BLaER1 (cell line): ENCODE measurements around the gene HCN1.

Experiments
- H3K27ac ChIP-seq: shearing (Covaris generic); formaldehyde crosslinking; 2 replicates; pipeline ENCODE4 v1.8.1; 2022
- H3K27me3 ChIP-seq: shearing (Covaris generic); formaldehyde crosslinking; 2 replicates; pipeline ENCODE4 v1.8.1; 2022
- H3K36me3 ChIP-seq: shearing (Covaris generic); formaldehyde crosslinking; 2 replicates; pipeline ENCODE4 v1.8.1; 2022
- H3K4me1 ChIP-seq: shearing (Covaris generic); formaldehyde crosslinking; 2 replicates; pipeline ENCODE4 v1.8.1; 2022
- H3K4me2 ChIP-seq: shearing (Covaris generic); formaldehyde crosslinking; 2 replicates; pipeline ENCODE4 v1.8.1; 2022
- H3K4me3 ChIP-seq: shearing (Covaris generic); formaldehyde crosslinking; 2 replicates; pipeline ENCODE4 v1.8.1; 2022
- H3K9ac ChIP-seq: shearing (Covaris generic); formaldehyde crosslinking; 2 replicates; pipeline ENCODE4 v1.8.1; 2022
- H3K9me3 ChIP-seq: shearing (Covaris generic); formaldehyde crosslinking; 2 replicates; pipeline ENCODE4 v1.8.1; 2022
- H4K20me1 ChIP-seq: shearing (Covaris generic); formaldehyde crosslinking; 2 replicates; pipeline ENCODE4 v1.8.1; 2022
- Cebpa-rat ChIP-seq: shearing (Covaris generic); IDR thresholded peaks from 2 replicates; pipeline ENCODE4 v1.8.1; 2022

HCN1 gene

DNA sequence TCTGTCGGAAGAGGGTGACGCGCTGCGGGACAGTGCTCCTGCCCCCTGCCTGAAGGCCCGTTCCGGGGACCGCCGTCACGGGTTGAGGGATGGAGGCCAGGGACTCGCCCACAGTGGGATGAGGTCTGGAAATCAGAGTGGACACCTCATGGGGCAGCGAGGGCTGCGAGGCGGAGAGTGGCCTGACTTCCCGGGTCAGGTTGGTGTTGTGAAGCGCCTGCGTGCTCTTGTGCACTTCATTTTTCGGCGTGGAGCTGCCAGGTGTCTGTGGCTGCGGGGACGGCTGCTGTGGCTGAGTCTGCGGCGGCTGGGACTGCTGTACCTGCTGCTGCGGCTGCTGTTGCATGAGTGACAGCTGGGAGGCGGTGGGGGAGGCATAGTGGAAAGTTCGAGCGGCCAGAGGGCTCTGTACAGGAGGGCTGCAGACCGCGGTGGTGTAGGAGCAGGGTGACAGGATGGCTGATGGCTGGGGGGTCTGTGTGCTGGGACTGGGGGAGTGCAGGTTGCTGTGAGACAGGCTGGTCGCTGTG is 434.1 kb downstream of the HCN1 start:
- no peak overlapping the region for H3K4me2 ChIP-seq
- H3K27me3 ChIP-seq, result no peaks in the 10 kb centered on the region
- no peak overlapping the region for H3K27ac ChIP-seq
- no peak overlapping the region for H3K4me3 ChIP-seq
- H4K20me1 ChIP-seq, result no peaks in the 10 kb centered on the region
- no peak overlapping the region for H3K9ac ChIP-seq
- no peaks in the 10 kb centered on the region for H3K9me3 ChIP-seq
- no peaks in the 10 kb centered on the region for H3K36me3 ChIP-seq
- H3K4me1 ChIP-seq, result no peaks in the 10 kb centered on the region
- TF ChIP-seq Cebpa-rat, result no peak

DNA sequence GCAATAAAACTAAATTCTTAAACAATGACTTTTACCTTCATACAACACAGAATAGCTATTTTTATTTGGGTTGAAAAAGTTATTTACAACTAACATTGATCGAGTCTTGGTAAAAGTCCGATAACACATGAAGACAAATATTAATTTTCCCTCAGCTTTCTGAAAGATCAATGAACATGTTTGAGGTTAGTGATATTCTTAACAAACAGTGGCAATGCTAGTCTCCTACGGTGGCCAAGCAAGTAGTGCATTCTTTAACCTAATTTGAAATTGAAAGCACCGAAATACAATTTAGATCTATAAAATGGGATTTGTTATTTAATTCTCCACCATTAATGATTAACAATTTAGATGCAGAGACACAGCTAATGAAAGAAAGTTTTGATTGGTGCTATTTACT is 435.1 kb downstream of the HCN1 start:
- Histone ChIP-seq H3K4me2 (no peak overlapping the region), H3K27ac (no peak overlapping the region), H3K4me3 (no peak overlapping the region), H3K4me1 (no peaks in the 10 kb centered on the region), H4K20me1 (no peaks in the 10 kb centered on the region), H3K9me3 (no peaks in the 10 kb centered on the region), H3K9ac (no peak overlapping the region), H3K36me3 (no peaks in the 10 kb centered on the region), H3K27me3 (no peaks in the 10 kb centered on the region)
- TF ChIP-seq Cebpa-rat, result no peak

DNA sequence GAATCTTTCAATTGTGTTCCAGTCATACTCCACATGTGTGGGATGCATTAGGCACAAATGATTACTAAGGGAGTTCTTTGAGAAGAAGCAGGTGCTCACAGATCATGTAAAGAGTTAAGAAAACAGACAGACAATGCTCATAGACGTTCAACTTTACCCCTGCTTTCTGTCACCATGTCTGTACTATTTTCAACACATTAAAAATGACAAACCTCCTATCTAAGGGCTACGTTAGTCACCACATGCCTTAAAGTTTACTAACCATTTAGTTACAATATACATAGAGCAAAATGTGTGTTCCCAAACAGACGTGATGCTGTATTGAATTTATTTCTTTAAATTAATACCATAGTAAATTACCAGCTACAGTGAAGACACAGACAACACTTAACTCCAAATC is 435.9 kb downstream of the HCN1 start:
- H3K9ac ChIP-seq, result no peak overlapping the region
- no peak overlapping the region for H3K4me3 ChIP-seq
- no peaks in the 10 kb centered on the region for H3K36me3 ChIP-seq
- no peak overlapping the region for H3K27ac ChIP-seq
- H4K20me1 ChIP-seq, result no peaks in the 10 kb centered on the region
- H3K4me2 ChIP-seq, result no peak overlapping the region
- no peaks in the 10 kb centered on the region for H3K9me3 ChIP-seq
- no peaks in the 10 kb centered on the region for H3K4me1 ChIP-seq
- TF ChIP-seq Cebpa-rat, result no peak
- H3K27me3 ChIP-seq, result no peaks in the 10 kb centered on the region

DNA sequence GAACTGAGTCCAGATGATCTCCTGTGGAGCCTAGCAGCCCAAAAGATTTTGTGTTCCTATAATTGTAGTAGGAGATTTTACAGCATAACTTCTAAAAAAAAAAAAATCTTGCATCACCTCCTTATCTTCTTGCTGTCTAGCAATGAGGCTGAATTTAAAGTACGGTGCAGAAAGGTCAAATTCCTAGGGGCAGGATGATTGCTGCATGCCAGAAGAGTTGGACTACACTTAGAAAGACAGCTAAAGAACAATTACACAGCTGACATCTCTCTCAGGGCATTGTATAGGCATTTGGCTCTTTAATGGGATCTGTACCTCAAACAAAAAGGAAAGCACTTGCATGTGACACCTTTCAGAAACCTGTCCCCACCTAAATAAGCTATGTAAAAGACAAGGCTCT is 443.2 kb downstream of the HCN1 start:
- H4K20me1 ChIP-seq, result no peaks in the 10 kb centered on the region
- TF ChIP-seq Cebpa-rat, result no peak
- no peaks in the 10 kb centered on the region for H3K36me3 ChIP-seq
- no peaks in the 10 kb centered on the region for H3K27me3 ChIP-seq
- H3K9ac ChIP-seq, result no peak overlapping the region
- H3K27ac ChIP-seq, result no peak overlapping the region
- H3K4me2 ChIP-seq, result no peak overlapping the region
- no peak overlapping the region for H3K4me3 ChIP-seq
- H3K9me3 ChIP-seq, result peaks cover 6% of the 10 kb centered on the region; the same call in 1 of the 2 replicates
- H3K4me1 ChIP-seq, result no peaks in the 10 kb centered on the region

DNA sequence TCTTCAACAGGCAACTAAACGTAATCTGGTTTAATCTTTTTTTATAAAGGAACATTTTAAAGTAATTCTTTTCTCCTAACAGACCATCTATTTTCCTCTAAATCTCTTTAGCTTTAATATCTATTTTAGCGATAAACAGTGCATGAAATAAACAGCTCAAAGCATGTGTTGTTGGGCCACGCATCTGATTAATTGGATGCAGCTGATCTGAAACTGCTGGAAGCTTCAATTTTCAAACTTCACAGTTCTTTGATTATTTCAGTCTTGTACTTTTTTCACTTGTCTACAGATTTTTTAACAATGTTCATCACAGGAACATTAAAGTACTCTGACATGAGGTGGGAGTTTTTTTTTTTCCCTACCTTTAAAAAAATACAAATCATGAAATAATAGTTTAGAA is 443.6 kb downstream of the HCN1 start:
- H3K4me2 ChIP-seq, result no peak overlapping the region
- H4K20me1 ChIP-seq, result no peaks in the 10 kb centered on the region
- H3K9ac ChIP-seq, result no peak overlapping the region
- no peak overlapping the region for H3K4me3 ChIP-seq
- no peaks in the 10 kb centered on the region for H3K36me3 ChIP-seq
- H3K27ac ChIP-seq, result no peak overlapping the region
- no peaks in the 10 kb centered on the region for H3K4me1 ChIP-seq
- no peak for TF ChIP-seq Cebpa-rat
- no peaks in the 10 kb centered on the region for H3K27me3 ChIP-seq
- peaks cover 6% of the 10 kb centered on the region; the same call in 1 of the 2 replicates for H3K9me3 ChIP-seq

DNA sequence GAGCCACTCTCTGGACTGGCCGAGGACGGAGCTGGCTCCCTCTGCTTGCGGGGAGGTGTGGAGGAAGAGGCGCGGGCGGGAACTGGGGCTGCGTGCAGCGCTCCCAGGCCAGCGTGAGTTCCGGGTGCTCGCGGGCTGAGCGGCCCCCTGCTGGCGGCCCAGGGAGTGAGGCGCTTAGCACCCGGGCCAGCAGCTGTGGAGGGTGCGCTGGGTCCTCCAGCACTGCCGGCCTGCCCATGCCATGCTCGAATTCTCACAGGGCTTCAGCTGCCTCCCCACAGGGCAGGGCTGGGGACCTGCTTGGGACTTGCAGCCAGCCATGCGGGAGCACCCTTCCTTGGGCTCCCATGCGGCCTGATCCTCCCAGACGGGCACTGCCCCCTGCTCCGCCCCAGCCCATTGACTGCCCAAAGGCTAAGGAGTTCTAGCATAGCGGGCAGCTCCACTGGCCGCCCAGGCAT is 470.6 kb downstream of the HCN1 start:
- H3K9me3 ChIP-seq, result peaks cover 8% of the 10 kb centered on the region
- H3K4me3 ChIP-seq, result no peak overlapping the region
- no peak overlapping the region for H3K9ac ChIP-seq
- H3K4me2 ChIP-seq, result no peak overlapping the region
- H3K27ac ChIP-seq, result no peak overlapping the region
- H3K36me3 ChIP-seq, result no peaks in the 10 kb centered on the region
- H4K20me1 ChIP-seq, result no peaks in the 10 kb centered on the region
- TF ChIP-seq Cebpa-rat, result no peak
- H3K4me1 ChIP-seq, result no peaks in the 10 kb centered on the region
- H3K27me3 ChIP-seq, result no peaks in the 10 kb centered on the region

DNA sequence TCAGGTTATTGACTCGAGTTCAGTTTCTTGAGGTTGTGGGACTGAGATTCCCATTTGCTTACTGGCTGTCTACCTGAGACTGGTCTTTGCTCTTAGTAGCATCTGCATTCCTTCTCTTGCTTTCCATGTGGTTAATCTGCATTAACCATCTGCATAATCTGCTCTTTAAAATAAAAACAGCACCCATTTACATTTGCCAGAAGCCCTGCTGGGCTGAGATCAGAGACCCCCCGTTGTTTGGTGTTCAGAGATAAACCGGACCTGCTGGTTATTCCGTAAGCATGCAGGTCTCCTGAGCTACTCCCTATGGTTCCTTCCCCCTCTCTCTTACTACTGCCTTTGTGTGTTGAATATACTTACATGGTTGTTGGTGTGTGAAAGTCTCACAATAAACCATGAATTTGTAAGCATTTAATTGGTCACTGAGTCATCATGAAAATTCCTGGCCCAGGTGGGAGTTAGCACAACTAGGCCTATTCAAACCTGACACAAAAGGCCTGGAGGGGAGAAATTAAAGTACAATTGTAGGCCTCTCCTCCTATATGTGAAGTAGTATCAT is 490.7 kb downstream of the HCN1 start:
- no peak overlapping the region for H3K4me2 ChIP-seq
- H3K4me3 ChIP-seq, result no peak overlapping the region
- no peak overlapping the region for H3K9ac ChIP-seq
- no peaks in the 10 kb centered on the region for H4K20me1 ChIP-seq
- no peak for TF ChIP-seq Cebpa-rat
- H3K4me1 ChIP-seq, result no peaks in the 10 kb centered on the region
- H3K36me3 ChIP-seq, result no peaks in the 10 kb centered on the region
- no peaks in the 10 kb centered on the region for H3K27me3 ChIP-seq
- H3K27ac ChIP-seq, result no peak overlapping the region
- H3K9me3 ChIP-seq, result no peaks in the 10 kb centered on the region
